Upper lobe of left lung (tissue), 4 donors: ENCODE measurements around the gene DRD5.

Experiments
- POLR2A ChIP-seq, 4 donors: fragments of 450-650 bp; IDR thresholded peaks; one replicate each; pipeline ENCODE4 v1.5.1; 2016 to 2017; ENCODE audit warnings: antibody characterized with exemption in 4 of 4, mild to moderate bottlenecking in 2 of 4
- POLR2AphosphoS5 ChIP-seq, 2 donors: sonication (generic); formaldehyde crosslinking; IDR thresholded peaks; one replicate each; pipeline ENCODE4 v1.5.1; 2017; ENCODE audit warnings: antibody characterized with exemption in 2 of 2
- TF ChIP-seq, protein P1 (sequence below), 6 experiments: fragments of 450-650 bp in 4 of 6; fragments of 200-600 bp in 2 of 6; sonication (generic) in 2 of 6; IDR thresholded peaks; one replicate each; pipeline ENCODE4 v1.5.1; 2016 to 2019; ENCODE audit warnings: antibody characterized with exemption in 6 of 6

DNA sequence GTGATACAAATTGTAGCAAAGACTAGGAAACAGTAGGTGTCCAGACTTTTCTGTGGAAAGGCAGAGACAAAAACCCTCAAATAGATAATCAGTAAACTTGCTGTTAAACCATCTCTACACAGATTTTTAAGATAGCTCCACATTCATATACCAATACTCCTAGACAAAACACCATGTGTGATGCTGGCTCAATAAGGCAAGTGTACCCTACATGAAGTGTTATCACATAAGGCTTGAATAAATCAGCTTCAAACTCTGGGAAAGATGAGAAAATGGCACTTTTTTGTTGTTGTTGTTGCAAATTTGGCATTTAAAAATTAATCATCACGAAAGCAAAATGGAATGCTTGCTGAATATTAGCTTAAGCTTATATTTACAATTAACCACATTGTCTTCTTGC, 45.1 kb downstream of the DRD5 start:
- TF ChIP-seq, protein P1, sequence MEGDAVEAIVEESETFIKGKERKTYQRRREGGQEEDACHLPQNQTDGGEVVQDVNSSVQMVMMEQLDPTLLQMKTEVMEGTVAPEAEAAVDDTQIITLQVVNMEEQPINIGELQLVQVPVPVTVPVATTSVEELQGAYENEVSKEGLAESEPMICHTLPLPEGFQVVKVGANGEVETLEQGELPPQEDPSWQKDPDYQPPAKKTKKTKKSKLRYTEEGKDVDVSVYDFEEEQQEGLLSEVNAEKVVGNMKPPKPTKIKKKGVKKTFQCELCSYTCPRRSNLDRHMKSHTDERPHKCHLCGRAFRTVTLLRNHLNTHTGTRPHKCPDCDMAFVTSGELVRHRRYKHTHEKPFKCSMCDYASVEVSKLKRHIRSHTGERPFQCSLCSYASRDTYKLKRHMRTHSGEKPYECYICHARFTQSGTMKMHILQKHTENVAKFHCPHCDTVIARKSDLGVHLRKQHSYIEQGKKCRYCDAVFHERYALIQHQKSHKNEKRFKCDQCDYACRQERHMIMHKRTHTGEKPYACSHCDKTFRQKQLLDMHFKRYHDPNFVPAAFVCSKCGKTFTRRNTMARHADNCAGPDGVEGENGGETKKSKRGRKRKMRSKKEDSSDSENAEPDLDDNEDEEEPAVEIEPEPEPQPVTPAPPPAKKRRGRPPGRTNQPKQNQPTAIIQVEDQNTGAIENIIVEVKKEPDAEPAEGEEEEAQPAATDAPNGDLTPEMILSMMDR (IDR thresholded peaks at IDR 0.05) = no peak
- no peak for TF ChIP-seq POLR2A (IDR thresholded peaks at IDR 0.05)
- no peak for TF ChIP-seq POLR2AphosphoS5 (IDR thresholded peaks at IDR 0.05)
